Measurements from ENCODE around the gene CORIN.

DNA sequence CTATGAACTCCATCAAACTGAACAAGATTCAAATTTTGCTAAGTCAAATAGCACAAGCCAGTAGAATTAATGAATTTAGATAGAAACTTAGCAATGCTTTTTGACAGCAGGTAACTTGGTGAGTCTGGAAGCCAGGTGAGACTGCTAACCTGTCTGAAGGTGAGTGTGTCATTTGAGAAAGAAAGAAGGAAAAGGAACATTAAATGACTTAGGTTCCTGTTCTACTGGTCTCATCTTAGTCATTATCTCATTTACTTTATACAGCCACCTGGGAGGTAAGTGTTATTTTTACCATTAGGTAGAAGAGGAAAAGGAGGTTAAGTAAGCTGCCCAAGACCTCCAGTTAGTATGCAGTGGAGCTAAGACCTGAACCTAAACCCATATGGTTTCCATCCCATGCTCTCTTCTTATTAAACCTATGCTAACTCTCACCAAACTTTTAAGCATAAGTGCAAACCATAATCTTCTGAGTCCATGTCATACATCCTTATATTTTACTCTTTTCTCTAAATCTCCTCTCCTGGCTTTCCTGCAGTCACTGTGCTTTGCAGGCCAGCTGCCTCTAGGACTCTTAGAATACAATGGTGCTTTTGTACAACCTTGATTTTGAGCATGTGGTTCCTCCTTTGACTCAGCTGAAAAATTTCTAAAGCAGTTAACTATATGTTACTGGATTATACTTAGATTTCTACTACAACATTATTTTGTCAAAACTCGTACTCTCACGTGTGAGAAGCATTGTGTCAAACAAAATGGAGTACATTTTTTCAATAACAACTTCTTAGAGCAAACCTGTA lies 284.3 kb downstream of the CORIN start:
- TF ChIP-seq, protein P1, sequence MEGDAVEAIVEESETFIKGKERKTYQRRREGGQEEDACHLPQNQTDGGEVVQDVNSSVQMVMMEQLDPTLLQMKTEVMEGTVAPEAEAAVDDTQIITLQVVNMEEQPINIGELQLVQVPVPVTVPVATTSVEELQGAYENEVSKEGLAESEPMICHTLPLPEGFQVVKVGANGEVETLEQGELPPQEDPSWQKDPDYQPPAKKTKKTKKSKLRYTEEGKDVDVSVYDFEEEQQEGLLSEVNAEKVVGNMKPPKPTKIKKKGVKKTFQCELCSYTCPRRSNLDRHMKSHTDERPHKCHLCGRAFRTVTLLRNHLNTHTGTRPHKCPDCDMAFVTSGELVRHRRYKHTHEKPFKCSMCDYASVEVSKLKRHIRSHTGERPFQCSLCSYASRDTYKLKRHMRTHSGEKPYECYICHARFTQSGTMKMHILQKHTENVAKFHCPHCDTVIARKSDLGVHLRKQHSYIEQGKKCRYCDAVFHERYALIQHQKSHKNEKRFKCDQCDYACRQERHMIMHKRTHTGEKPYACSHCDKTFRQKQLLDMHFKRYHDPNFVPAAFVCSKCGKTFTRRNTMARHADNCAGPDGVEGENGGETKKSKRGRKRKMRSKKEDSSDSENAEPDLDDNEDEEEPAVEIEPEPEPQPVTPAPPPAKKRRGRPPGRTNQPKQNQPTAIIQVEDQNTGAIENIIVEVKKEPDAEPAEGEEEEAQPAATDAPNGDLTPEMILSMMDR (IDR thresholded peaks at IDR 0.05), result no peak
- TF ChIP-seq POLR2A (IDR thresholded peaks at IDR 0.05), result no peak
